HG02885 (cell line): ENCODE data around the gene KLHL33.
"Not testable (repeated sequence)": the region's sequence is repeated elsewhere in the genome, so short reads cannot be mapped to it uniquely, and the experiment has no call there.

ENCODE experiments used
- ATAC-seq: cut with Tn5 transposase; IDR thresholded peaks from one replicate; pipeline ENCODE4 v1.9.1; 2021; ENCODE audit warnings: mild to moderate bottlenecking; ENCODE audit not compliant: unreplicated experiment, poor library complexity

Gene KLHL33

DNA sequence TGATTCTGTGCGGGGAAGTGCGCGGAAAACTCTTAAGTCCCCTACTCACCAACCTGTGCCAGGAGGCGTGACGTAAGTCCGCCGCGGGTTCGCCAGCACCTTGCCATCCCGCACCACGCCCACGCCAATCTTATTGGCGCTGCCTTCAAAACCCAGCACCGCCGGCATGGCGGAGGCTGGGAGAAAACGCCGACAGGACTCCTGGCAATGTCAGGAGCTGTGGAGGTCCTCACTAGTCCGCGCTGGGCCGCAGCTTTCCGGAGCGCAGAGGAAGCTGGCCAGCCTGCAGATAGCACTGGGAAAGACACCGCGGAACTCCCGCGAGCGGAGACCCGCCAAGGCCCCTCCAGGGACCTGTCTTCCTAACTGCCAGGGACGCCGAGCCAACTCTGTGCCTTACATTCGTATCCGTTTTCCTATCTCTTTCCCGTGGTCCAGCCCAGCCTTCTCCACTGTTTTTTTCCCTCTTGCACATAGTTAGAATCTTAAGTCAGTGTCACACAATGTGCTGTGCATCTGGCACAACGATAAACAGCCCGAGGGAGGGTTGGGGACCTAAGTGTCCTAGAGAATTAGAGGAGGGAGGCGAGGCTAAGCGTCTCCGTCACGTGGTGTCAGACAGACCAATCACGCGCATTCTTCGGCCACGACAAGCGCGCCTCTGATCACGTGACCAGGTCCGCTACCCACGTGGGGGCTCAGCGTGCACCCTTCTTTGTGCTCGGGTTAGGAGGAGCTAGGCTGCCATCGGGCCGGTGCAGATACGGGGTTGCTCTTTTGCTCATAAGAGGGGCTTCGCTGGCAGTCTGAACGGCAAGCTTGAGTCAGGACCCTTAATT is 18.8 kb upstream of the KLHL33 start, which contains the start of the genes APEX1 and OSGEP:
Gene APEX1 (plus strand): TSS at position 711 of the 839 bp plus-strand sequence. CDS start 420 bp downstream, outside the sequence.
Gene OSGEP (minus strand): TSS at position 297 of the 839 bp plus-strand sequence. CDS start 129 bp downstream, at position 168.
- ATAC-seq: peak; percentile 89

DNA sequence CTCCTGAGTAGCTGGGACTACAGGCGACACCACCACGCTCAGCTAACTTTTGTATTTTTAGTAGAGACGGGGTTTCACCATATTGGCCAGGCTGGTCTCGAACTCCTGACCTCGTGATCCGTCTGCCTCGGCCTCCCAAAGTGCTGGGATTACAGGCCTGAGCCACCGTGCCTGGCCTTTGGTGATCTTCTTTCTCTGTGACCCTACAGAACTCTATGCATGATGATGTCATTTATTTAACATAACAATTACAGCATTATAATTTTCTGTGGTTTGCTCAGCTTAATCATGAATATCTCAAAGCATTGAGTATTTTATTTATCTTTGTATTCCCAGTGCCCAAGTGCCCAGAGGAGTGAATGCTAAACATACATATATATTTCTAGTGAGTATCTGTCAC is 16.9 kb upstream of the KLHL33 start:
- not testable (repeated sequence) for ATAC-seq

DNA sequence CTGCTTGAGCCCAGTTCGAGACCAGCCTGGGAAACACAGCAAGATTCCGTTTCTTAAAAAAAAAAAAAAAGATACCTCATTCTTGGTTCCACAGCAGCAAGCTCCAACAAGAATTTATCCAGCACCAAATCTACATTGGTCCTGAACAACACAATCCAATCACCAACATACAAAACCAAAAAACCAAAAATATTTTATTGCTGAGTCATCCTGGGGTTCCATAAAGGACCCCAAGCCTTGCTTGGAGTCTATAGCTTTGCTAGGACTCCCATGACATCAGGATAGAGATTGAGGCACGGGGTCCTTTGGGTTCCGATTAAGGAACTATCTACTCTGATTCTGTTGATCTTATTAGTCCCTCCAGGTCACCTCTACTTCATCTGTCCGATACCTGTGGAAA is 10.9 kb upstream of the KLHL33 start:
- ATAC-seq: no peak

DNA sequence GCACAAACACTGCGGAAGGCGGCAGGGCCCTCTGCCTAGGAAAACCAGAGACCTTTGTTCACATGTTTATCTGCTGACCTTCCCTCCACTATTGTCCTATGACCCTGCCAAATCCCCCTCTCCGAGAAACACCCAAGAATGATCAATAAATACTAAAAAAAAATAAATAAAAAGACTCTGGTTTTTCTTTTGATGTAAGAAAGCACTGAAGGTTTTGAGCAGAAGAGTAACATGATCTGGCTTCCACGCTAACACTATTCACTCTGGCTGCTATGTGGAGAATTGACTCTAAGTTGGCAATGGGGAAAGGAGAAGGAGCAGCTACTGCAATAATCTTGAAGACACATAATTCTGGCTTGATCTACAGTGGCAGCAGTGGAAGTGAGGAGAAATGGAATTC is 7.7 kb upstream of the KLHL33 start:
- ATAC-seq: not testable (repeated sequence)

DNA sequence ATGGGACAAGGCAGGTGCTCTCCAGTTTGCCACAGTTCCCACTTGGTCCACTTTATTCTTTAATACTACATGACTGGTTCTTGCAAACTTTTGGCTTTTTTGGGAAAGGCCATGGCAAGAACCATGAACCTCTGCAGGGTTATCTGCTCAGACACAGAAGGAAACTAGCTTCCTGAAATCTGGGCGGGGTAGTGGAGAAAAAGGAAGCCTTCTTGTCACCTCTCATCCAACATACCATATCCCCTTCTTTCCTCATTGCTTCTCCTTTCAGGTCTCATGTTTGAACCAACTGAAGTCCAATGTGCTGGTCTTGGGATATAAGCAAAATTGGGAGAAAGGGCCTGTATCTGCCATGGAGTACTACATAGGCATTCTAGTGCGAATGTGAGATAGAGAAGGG is 5.5 kb upstream of the KLHL33 start:
- ATAC-seq: no peak

DNA sequence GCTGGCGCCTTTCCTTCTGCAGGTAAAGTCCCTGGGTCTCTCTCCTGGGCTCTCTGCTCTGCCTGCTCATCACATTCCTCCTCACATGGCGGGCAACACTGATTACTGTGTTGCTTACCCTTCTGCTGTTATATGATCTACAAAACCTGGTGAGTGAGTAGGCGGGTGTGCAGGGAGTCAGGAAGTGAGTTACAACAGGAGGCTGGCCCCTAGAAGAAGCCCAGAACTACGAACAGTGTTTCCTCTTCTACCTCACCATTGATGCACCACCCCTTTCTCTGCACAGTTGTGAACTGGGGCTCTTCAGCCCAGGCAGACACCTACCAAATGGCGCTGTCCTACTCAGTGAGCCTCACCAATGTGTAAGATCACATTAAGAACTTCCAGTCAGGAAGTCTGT is 4.9 kb upstream of the KLHL33 start:
- ATAC-seq: peak; percentile 67

DNA sequence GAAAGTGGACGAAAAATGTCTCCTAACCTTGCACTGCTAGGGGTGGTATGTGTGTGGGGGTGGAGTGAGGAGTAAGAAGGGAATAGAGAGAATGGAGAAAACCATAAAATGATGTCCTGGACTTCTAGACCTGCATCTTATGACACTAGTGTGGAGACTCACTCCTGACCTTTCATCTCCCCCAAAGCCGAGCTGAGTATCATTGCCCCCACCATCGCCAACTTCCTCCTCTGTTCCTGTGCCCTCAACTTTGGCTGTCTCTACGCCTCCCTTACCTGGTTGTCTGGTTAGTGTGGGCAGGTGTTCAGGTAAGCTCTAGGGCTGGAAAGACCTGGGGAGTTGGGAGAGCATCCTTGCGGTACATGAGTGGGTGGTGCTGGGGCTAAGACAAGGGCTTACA is 4.5 kb upstream of the KLHL33 start:
- ATAC-seq: no peak

DNA sequence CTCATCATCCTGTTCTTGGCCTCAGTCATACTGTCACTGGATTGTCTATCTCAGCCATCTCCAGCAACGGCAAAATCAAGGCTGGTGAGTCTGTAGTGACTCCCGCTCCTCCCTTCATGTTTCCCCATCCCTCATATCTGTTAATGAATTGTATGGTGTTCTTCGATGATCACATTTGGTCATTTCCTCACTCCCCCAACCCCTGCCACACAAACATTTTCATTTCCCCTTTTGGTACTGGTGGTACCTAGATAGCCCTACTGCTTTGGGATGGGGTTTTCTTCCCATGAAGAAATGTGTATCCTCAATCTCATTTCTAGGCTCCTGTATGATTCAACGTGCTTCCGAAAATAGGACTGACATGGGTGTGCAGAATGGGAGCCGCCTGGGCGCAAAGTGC is 2.7 kb upstream of the KLHL33 start:
- no peak for ATAC-seq

DNA sequence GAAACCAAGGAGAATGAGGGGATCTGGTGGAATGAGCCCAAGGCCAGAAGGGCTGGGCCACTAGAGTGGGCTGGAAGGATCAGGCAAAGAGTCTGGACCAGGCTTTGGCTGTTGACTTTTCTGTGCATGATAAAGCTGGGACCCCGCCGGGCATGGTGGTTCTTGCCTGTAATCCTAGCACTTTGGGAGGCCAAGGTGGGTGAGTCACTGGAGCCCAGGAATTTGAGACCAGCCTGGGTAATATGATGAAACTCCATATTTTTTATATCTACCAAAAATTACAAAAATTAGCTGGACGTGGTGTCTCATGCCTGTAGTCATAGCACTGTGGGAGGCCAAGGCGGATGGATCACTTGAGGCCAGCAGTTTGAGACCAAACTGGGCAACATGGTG is 393 bp upstream of the KLHL33 start:
- ATAC-seq: no peak

DNA sequence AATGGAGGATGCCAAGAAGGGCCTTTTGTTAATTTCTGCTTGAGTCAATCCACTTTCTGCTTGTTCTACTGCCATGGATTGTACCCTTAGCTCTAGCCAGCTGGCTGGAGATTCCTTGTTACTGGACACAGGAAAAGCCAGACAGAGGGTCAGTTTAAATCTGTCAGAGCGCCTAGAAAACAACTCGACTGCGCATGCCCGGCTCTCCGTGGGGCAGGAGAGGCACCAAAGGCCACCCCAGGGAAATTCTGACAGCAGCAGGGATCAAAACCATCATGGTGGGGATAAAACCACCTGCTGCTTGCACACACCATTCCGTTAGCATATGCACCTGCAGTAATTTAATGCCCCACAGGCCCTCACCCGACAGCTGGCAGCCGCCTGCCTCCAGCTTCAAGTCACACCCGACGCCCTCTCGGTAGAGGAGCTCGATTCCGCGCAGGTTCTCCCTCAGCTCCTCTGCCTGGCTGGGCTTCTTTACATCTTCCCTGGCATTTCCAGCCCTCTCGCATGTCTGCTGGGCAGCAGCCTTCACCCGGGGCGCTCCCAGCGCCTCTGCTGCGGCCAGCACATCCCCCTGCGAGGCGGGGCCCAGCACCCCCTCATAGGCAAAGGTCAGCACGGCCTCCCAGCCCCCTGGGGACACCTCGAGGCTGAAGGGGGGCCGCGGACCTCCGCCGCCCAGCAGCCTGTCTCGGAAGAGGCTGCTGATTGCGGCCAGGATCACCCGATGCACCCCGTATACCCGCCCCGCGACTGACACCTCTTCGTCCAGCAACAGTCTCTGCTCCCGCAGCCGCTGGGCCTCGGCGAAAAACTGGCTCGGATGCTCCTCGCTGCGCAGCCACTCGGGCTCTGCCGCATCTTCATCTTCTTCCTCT is 1.0 kb downstream of the KLHL33 start:
- no peak for ATAC-seq

DNA sequence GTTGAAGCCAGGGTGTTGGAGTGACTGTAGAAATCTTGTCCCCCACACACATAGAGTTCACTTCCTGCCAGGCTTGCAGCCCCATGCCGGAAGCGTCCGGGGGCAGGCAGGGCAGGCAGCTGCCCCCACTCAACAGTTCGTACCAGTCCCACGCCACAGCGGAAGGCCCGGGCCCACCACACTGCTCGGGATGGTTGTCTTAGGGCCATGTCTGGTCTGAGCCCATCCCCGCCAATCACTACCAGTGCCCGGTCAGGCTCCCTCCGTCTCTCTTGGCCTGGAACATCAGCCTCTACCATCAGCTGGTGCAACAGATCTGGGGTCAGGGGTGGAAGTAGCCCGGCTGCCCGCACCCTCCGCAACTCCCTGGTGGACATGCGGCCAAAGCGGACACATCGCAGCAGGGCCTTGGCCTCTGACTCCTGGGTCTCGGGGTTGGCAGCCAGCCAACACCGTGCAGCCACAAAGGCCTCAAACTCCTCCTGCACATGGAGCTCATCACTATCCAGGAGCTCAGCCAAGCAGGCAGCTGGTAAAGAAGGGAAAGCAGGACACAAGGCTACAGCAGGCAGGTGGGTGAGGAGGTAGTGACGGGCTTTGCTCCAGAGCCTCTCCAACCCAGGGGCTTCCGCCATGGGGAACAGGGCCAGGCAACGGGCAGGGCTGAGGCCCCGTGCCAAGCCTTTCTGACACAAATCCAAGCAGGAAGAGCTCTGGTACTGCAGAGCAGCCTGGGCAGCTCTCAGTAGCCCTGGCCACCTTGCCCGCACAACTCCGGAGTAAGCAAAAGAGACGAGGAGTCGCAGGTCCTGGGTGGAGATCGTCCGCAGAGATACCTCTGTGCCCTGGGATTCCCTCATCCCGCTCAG is 5.9 kb downstream of the KLHL33 start:
- ATAC-seq: no peak

DNA sequence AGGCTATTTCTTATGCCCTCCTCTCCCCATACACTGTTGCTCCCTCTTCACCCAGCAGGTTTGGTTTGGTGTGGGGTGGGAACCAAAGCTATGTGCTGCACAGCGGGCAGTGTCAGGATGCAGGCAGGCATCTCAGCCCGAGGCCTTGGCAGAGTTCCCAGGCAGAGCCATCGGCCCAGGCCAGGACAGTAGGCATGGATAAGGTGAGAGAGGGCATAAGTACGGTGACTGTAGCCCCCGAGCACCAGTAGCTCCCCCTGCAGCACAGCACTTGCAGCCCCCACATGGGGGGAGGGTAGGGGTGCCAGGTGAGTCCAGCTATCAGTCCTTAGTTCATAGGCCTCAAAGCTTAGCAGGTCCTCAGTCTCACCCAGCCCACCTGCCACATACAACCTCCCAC is 7.2 kb downstream of the KLHL33 start:
- ATAC-seq: no peak

DNA sequence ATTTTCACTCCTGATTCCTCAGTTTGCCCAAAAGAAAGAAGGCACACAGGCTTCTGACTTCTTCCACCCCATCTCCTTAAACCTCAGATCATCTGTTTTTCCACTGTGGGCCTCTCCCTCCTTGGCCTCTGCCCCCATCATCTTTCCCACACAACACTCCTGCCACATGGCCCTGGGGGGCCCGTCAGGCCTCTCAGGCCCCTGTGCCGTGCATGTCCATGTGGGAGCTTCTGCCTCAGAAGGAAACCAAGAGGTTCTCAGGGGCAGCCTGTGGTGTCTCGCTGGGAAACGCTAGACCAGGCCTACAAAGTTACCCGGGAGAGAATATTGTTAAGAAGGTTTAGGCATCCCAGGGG is 8.0 kb downstream of the KLHL33 start:
- peak; percentile 45 for ATAC-seq

DNA sequence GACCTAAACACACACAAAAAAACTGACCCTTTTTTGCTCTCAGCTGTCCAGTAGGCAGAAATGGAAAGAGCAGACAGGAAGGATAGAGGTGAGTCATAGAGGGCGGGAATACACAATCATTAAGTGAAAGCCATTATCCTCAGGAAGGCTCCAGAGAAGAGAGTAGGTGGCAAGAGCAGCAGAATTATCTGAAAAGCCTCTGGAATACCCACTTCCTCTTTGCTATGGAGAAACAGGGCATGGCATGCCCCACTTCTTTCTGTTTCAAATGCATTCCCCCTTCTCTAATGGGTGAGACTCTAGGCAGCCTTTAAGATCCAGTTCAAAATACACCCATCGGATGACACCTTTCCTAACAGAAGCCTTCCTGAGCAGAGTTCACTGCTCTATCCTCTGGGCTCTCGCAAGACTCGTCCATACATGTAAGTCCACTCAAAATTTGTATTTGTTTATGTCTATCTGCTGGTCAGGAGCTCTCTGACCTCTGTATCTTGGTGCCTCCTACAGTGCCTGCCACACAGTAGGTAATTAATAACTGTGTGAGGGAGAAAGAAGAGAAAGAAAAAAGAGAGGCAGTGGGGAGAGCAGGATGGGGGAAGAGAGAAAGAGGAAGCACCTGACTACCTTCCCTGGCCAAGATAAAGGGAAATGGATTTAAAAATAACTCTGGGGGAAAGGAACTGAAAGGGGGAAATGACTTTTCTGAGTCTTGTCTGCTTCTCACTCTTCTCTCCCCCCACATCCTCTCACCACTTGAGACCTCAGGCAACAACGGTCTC is 8.5 kb downstream of the KLHL33 start:
- ATAC-seq: peak; percentile 81

DNA sequence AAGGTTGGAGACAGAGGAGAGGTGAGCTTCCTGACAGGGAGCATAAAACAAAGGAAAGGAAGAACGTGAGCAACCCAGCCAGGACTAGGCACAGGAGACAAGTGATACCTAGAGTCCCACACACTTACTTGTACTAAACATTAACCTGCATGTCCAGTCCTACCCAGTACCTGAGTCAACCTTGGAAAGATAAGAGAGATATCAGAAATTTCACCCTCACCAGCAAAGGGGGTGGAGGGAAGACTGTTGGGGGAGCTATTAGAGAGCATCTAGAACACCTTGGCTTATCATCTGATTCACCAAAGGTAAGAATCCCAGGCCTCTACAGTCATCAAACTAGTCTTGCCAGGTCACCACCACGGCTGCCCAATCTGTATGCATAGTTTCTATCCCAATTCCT is 11.1 kb downstream of the KLHL33 start:
- ATAC-seq: no peak

DNA sequence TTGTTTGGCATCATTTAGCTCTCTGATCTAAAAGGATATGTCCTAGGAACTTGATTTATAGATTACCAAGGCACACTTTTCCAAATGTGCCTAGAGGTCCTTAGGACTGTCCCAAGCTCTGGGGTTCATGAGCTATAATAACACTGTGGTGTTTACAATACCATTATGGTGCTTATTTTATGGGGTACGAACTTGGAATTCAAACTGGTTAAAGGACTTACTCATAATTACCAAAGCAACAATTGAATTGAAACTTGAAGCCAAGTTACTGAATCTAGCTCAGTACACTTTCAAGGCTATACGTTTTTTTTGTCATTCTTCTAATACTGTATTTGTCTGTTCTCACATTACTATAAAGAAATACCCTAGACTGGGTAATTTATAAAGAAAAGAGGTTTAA is 13.1 kb downstream of the KLHL33 start:
- ATAC-seq: no peak

DNA sequence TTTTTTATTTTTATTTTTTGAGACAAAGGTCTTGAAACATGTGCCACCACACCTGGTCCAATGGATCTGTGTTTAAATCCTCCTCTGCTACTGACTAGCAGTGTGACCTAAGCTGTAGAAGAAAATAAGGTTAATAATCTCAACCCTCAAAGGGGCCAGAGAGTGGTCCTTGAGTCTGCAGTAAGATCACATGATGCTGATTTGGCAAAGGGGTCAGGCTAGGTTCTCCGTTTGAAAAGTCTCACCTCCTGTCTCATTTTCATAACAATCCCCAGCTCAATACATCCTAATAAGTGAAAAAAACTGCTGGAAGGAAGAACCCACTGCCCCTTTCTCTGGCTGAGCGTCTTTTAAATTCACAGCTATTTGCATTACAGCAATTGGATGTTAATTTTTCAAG is 14.7 kb downstream of the KLHL33 start:
- no peak for ATAC-seq

DNA sequence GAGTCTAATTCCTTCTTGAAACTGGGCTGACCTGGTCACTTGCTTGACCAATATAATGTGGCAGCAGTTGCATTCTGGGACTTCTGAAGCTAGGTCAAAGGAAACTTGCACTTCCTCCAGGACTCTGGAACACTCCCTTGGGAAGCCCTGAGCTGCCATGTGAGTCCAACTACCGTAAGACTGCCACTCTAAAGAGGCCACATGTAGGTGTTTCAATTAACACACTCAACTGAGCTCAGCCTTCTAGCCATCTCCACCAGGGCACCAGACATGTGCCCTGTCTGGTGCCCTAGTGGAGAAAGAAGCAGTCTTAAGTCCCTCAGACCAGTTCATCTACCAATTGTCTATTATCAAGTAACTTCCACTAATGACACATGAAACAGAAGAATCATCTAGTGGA is 16.5 kb downstream of the KLHL33 start:
- ATAC-seq: no peak

DNA sequence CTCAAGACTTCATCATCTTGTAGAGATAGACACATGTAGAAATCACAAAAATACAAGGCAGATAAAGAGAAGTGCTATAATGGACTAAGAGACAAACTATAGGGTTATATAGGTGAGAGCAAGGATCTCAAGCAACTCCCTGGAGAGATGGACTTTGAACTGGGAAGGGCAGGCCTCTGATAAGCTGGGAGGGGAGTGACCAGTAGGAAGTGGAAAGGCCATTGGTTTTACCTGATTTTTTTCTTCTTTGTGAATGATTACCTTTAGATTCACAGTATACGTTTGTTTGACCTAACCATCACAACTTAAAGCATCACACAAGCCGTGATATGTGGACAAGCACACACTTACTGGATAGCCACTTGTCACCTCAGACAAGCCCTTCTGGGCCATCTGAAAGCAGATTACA is 17.5 kb downstream of the KLHL33 start:
- ATAC-seq: no peak
